ENCODE measurements around the gene COX7B2. TPM values are rescaled to one million over a fixed set of nuclear protein-coding genes. Genes with fewer than 3 reads are reported as not detected.

The COX7B2 gene
- total and polyA plus RNA-seq, 2 donors (not counting 1 experiment from before 2014, with no cell fraction given) = not detected

DNA sequence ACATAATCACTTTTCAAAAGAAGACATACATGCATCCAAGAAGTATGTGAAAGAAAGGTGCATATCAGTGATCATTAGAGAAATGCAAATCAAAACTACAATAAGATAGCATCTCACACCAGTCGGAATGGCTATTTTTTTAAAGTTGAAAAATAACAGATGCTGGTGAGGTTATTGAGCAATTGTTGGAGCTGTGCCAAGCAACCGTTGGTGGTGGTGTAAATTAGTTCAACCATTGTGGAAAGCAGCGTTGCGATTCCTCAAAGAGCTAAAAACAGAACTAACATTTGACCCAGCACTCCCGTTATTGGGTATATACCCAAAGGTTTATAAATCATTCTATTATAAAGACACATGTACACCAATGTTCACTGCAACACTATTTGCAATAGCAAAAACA, 14.2 kb downstream of the COX7B2 start:
- no peak overlapping the region for H3K27ac Mint-ChIP-seq
- Histone ChIP-seq H3K4me3 (ENCODE audit: control extremely low read depth in 1 of 5, extremely low read depth in 1 of 5, insufficient read depth in 1 of 5, low read depth in 2 of 5, low read length in 4 of 5) (no peak overlapping the region), H2AFZ (ENCODE audit: insufficient read depth, low read depth, low read length, poor library complexity, severe bottlenecking) (no peak overlapping the region), H3K79me2 (ENCODE audit: control insufficient read depth, insufficient read depth, low read length) (no peaks in the 10 kb centered on the region), H3K9ac (ENCODE audit: low read length) (no peak overlapping the region), H3K27ac (ENCODE audit: low read length in 2 of 2) (no peak overlapping the region), H4K20me1 (ENCODE audit: control insufficient read depth, insufficient read depth, low read length, poor library complexity, severe bottlenecking) (no peaks in the 10 kb centered on the region), H3K9me3 (ENCODE audit: control extremely low read depth in 1 of 3, control insufficient read depth in 2 of 3, insufficient read depth in 1 of 3, low read length in 2 of 3) (no peaks in the 10 kb centered on the region), H3K27me3 (replicated peaks in 1 of 4; ENCODE audit: control extremely low read depth in 1 of 4, control insufficient read depth in 3 of 4, insufficient read depth in 4 of 4, low read length in 3 of 4) (no peaks in the 10 kb centered on the region), H3K4me1 (ENCODE audit: control insufficient read depth in 2 of 2, insufficient read depth in 2 of 2, low read length in 2 of 2) (no peaks in the 10 kb centered on the region), H3K4me2 (replicated peaks; ENCODE audit: low read depth, low read length, poor library complexity, severe bottlenecking) (no peak overlapping the region), H3K36me3 (replicated peaks in 1 of 2; ENCODE audit: control extremely low read depth in 1 of 2, control insufficient read depth in 1 of 2, extremely low read depth in 1 of 2, insufficient read depth in 2 of 2, low read length in 1 of 2) (no peaks in the 10 kb centered on the region)
- no peaks in the 10 kb centered on the region for H3K4me1 Mint-ChIP-seq
- H3K27me3 Mint-ChIP-seq = no peaks in the 10 kb centered on the region
- DNase-seq (no peak), ATAC-seq (ENCODE audit: low read depth) (no peak)
- ChIA-PET POLR2A (no interaction called here), CTCF (no interaction called here)
- peaks cover 2% of the 10 kb centered on the region for H3K9me3 Mint-ChIP-seq (ENCODE audit: insufficient read depth)
- intact Hi-C loops (cut with micrococcal nuclease) = no loop called here
- TF ChIP-seq, protein P1, sequence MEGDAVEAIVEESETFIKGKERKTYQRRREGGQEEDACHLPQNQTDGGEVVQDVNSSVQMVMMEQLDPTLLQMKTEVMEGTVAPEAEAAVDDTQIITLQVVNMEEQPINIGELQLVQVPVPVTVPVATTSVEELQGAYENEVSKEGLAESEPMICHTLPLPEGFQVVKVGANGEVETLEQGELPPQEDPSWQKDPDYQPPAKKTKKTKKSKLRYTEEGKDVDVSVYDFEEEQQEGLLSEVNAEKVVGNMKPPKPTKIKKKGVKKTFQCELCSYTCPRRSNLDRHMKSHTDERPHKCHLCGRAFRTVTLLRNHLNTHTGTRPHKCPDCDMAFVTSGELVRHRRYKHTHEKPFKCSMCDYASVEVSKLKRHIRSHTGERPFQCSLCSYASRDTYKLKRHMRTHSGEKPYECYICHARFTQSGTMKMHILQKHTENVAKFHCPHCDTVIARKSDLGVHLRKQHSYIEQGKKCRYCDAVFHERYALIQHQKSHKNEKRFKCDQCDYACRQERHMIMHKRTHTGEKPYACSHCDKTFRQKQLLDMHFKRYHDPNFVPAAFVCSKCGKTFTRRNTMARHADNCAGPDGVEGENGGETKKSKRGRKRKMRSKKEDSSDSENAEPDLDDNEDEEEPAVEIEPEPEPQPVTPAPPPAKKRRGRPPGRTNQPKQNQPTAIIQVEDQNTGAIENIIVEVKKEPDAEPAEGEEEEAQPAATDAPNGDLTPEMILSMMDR (IDR thresholded peaks at IDR 0.05) = no peak
- TF ChIP-seq EZH2 (IDR thresholded peaks at IDR 0.05; ENCODE audit: borderline replicate concordance, insufficient read depth, low read depth, low read length, poor library complexity, severe bottlenecking) = no peak
- WGBS (ENCODE audit: insufficient coverage) = no CpG with 5 or more reads among the region's 5 CpGs
- H3K4me3 Mint-ChIP-seq = no peak overlapping the region

DNA sequence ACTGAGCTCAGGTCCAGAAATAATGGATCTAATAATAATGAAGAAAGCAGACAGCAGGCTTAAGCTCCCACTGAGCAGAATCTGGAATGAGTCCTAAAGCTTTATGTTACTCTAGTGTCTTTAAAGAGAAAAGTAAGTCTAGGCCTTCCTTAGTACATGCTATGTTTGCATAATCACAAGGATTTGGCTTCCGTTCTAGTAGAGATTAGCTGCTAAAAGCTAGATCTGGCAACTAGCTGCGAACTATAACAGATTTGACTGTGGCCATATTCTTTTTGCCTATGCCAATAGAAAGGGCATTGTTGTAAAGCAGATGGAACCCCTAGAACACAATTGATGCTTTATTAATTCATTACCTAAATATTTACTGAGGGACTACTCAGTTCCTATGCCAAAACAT, 19.0 kb downstream of the COX7B2 start:
- H3K9ac ChIP-seq (ENCODE audit: low read length) = no peak overlapping the region
- Mint-ChIP-seq H3K4me1 (no peaks in the 10 kb centered on the region), H3K27ac (no peak overlapping the region), H3K27me3 (no peaks in the 10 kb centered on the region), H3K4me3 (no peak overlapping the region), H3K9me3 (ENCODE audit: insufficient read depth) (peaks cover 2% of the 10 kb centered on the region)
- H3K4me2 ChIP-seq (replicated peaks; ENCODE audit: low read depth, low read length, poor library complexity, severe bottlenecking) = no peak overlapping the region
- intact Hi-C loops (cut with micrococcal nuclease) = no loop called here
- no peaks in the 10 kb centered on the region for H3K36me3 ChIP-seq (replicated peaks in 1 of 2; ENCODE audit: control extremely low read depth in 1 of 2, control insufficient read depth in 1 of 2, extremely low read depth in 1 of 2, insufficient read depth in 2 of 2, low read length in 1 of 2)
- POLR2A ChIA-PET = no interaction called here
- H3K79me2 ChIP-seq (ENCODE audit: control insufficient read depth, insufficient read depth, low read length) = no peaks in the 10 kb centered on the region
- ATAC-seq (ENCODE audit: low read depth) (no peak), DNase-seq (no peak)
- no CpG with 5 or more reads among the region's 2 CpGs for WGBS (ENCODE audit: insufficient coverage)
- CTCF ChIA-PET = no interaction called here
- H3K4me3 ChIP-seq (ENCODE audit: control extremely low read depth in 1 of 5, extremely low read depth in 1 of 5, insufficient read depth in 1 of 5, low read depth in 2 of 5, low read length in 4 of 5) = no peak overlapping the region
- no peaks in the 10 kb centered on the region for H3K4me1 ChIP-seq (ENCODE audit: control insufficient read depth in 2 of 2, insufficient read depth in 2 of 2, low read length in 2 of 2)
- TF ChIP-seq EZH2 (IDR thresholded peaks at IDR 0.05; ENCODE audit: borderline replicate concordance, insufficient read depth, low read depth, low read length, poor library complexity, severe bottlenecking) = no peak
- TF ChIP-seq, protein P1 (IDR thresholded peaks at IDR 0.05) = no peak
- H3K27ac ChIP-seq (ENCODE audit: low read length in 2 of 2) = no peak overlapping the region
- no peaks in the 10 kb centered on the region for H4K20me1 ChIP-seq (ENCODE audit: control insufficient read depth, insufficient read depth, low read length, poor library complexity, severe bottlenecking)
- H2AFZ ChIP-seq (ENCODE audit: insufficient read depth, low read depth, low read length, poor library complexity, severe bottlenecking) = no peak overlapping the region
- no peaks in the 10 kb centered on the region for H3K9me3 ChIP-seq (ENCODE audit: control extremely low read depth in 1 of 3, control insufficient read depth in 2 of 3, insufficient read depth in 1 of 3, low read length in 2 of 3)
- no peaks in the 10 kb centered on the region for H3K27me3 ChIP-seq (replicated peaks in 1 of 4; ENCODE audit: control extremely low read depth in 1 of 4, control insufficient read depth in 3 of 4, insufficient read depth in 4 of 4, low read length in 3 of 4)

All from B cell (primary cell).